Measurements from ENCODE around the gene UNC5A.

- TF ChIP-seq CTCF (IDR thresholded peaks at IDR 0.05; ENCODE audit: insufficient read depth, low read length): no peak
- TF ChIP-seq REST (IDR thresholded peaks at IDR 0.05; ENCODE audit: insufficient replicate concordance, low read depth): no peak
- no peak for TF ChIP-seq SPI1 (IDR thresholded peaks at IDR 0.05; ENCODE audit: borderline replicate concordance, low read depth)
Observed at GRCh38 chr5:176916337-176916736, 106.0 kb downstream of the UNC5A start.
